GM19240 (cell line): Measurements from ENCODE around the gene NCAM2.
"Not testable (repeated sequence)": the region's sequence is repeated elsewhere in the genome, so short reads cannot be mapped to it uniquely, and the experiment has no call there.

Source experiments
- DNase-seq: peaks from one replicate; pipeline ENCODE4 v3.0.0; 2011; ENCODE audit warnings: low spot score; ENCODE audit not compliant: insufficient read length

NCAM2 gene

DNA sequence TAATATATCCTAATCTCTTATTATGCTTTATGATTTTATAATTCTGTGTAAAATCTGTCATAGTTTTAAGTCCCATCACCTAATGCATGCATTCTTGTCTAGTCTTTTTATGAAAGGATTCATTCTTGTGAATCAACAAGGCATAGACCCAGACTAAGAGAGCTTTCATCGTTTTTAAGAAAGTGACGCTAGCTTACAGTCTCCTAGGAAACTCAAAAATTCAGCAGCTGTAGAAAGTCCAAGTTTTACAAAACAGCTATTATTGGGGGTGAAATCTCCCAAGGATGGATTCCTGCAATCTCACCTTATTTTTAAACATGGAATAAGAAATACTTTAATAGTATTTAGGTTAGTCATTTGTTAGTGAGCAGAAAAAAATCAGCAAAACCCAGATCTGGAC lies 104.7 kb downstream of the NCAM2 start:
- DNase-seq: no peak

DNA sequence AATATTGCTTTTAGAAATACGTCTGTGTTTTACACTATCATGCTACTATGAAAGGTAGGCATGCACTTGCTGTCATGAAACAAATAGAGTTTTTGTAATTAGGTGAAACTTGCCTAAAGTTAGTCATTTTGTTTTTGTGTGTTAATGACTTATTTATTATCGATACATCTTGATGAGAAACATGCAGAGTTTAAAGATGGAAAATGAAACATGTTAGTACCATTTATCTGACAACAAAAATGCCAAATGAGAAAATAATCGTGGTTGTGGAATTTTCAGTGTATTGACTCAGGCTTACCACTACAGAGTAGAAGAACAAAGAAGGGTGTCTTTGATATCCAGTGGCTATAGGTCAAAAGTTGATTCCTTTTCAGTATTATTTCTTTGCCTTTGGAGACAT lies 105.5 kb downstream of the NCAM2 start:
- DNase-seq: no peak

DNA sequence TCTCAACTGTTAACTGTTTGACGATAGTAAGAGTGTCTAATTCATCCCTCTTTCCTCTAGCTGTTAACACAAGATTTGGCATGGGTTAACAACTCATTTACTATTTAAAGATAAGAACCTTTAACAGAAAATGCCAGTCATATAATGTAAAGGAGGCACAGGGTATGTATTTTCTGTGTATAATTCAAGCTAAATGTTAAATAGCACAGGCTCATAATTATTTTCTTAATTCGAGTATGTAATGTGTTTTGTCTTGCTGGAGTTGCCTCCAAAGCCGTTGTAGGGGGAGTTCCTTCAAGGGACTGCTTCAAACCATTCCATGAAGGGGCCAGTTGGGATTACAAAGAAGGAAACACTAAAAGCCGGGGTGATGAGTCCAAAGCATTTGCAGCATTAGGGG lies 111.5 kb downstream of the NCAM2 start:
- no peak for DNase-seq

DNA sequence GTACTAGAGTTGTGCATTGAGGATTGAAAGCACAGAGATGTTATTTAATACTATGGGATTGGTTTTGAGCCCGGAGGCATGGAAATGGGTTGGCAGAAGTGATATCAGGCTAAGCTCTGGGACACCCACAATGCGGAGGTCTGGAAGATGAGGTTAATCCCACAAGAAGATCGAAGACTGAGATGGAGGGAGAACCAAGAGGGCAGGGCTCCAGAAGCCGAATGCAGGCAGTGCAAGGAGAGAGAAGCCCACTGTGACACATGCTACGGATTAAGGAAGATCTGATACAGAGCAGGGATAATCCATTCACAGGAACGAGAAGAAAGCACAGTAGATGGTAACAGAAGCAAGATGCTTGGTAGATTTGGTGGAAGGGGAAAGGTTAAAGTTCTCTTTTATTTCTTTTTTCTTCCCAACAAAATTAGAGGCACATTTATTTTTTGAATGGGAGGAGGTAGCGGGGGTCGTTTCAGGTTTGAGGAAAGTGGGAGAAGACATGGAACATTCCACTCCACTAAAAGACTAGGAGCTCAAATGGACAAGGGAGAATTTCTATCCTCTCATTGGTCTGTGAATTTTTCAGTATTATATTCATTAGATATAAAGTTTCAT lies 113.2 kb downstream of the NCAM2 start:
- DNase-seq: no peak

DNA sequence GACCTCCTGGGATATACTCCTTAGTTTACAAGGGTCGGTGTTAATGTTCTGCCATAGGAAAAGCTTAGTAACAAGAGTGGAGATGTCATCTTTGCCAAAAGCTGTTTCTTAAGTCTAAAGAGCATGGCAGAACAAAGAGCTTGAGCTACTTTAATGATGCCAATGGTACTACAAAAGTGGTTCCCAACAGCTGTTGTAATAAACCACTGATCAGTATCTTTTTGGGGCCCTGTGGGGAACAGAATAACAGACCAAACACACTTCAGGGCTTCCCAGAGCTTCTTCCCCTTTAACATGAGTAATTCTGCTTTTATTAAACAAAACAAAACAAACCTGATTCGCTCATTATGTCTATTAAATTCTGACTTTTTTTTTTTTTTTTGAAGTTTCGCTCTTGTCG lies 116.3 kb downstream of the NCAM2 start:
- no peak for DNase-seq

DNA sequence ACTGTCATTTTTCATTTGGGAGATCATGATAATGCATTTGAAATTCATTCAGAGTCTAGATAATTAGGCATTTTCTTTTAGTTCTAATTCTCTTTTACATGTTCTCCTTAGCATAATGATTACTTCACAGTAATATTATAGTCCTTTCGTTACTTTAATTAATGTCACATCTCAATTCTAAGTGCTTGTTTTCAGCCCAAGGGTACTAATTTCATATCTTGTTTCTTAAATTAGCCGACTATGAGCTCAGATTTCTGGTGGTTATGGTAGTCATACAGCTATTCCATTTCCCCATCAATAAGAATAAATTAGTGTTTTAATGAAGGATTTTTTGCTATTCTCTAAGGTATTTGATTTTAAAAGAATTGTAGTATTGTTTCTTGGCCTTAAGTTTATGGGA lies 120.9 kb downstream of the NCAM2 start:
- DNase-seq: no peak

DNA sequence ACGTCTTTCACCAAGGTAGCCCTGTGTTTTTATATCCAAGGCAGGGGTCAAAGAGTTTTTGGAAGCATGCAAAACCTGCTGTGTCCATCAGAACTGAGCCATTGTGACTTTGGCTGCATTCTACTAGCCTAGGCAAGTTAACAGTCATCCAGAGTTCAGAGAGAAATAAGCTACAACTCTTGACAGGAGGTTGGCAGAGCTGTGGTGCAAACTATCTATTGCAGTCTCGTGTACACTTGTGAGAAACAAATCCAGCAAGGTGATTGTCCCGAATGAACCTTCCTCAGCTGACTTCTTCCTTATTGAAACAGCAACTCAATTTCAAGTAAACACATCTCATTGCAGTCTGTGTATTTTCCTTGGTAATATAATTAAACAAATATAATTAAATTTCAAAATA lies 124.5 kb downstream of the NCAM2 start:
- DNase-seq: no peak

DNA sequence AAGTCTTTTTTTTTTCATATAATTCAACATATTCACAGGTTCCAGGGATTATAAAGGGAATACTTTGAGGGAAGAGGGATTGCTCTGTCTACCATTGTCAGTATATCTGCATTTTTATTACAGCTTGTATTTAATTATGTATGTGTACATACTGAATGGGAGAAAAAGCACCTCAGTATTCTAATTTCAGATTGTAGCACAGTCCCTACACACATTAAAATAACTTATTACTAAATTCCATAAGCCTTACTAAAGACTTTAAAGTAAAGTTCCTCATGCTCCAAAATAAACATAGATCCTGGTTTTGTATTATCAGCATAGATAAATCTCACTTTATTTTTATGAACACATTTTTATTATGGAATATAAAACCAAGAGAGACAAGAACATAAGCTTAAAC lies 134.2 kb downstream of the NCAM2 start:
- no peak for DNase-seq

DNA sequence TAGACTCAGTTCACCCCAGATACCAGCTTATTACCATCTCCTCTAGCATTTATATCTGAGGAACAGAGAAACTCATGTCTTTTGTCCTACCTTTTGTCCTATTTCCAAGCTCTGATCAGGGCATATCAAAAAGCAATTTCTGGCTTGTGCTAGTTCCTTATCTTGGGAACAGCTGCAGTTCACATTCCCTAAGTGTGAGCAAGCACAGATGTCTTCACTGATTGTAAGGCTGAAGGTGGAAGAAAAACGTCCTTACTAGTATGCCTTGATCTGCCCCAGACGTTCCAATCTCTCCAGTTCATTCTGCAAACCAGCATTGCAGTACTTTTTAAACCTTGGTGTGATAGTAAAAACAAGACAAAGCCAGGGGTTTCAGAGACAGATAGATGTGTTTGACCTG lies 139.8 kb downstream of the NCAM2 start:
- no peak for DNase-seq

DNA sequence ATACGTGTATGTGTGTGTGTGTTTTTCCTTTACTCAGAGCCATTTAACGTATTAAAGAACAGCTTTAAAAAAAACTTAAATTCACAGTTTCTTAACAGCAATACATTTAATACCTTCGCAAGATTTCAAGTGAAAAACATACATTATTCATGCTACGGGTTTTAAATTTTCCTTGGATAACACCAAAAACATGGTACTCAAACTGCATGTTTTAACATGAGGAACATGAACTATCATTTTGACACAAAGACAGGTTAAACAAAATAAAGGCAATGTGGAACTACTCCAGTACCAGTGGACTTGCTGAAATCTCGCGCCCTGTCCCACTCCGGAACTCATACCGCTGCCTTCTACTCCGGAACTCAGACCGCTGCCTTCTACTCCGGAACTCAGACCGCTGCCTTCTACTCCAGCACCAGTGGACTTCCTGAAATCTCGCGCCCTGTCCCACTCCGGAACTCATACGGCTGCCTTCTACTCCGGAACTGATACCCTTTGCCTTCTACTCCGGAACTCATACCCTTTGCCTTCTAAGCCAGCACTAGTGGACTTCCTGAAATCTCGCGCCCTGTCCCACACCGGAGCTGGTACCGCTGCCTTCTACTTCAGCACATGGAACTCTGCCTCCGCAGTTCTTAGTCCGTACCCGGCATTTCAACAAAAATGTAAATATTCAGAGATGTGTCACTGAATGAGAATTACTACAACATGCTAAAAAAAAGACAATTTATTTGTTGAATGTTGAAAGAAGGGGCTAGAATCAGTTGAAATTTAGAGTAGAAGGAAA lies 148.6 kb downstream of the NCAM2 start:
- DNase-seq: no peak

DNA sequence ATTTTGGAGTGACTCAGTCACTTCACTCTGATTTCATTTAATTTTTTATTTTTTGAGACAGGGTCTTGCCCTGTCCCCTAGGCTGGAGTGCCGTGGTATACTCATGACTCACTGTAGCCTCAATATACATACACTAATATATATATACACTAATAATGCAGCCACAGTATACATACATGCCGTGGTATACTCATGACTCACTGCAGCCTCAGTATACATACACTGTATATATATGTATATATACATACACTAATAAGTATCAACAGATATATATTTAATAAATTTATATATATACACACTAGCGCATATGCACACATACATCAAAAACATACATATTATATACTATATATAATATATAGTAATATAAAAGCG lies 149.2 kb downstream of the NCAM2 start:
- DNase-seq: no peak

DNA sequence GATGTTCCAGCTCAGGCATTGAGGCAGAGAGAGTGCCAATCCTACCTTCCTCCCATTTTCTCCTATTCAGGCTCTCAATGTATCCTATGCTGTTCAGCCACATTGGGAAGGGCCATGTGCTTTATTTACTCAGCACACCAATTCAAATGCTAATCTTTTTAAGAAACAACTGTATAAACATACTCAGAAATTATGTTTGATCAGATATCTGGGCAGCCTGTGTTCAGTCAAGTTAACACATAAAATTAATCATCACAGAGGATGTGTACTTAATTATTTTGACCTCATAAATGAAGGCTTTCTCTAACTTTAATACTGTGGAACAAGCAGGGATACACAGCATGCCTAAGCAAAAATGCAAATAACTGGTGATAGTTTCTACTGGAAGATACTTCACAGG lies 149.8 kb downstream of the NCAM2 start:
- DNase-seq: no peak

DNA sequence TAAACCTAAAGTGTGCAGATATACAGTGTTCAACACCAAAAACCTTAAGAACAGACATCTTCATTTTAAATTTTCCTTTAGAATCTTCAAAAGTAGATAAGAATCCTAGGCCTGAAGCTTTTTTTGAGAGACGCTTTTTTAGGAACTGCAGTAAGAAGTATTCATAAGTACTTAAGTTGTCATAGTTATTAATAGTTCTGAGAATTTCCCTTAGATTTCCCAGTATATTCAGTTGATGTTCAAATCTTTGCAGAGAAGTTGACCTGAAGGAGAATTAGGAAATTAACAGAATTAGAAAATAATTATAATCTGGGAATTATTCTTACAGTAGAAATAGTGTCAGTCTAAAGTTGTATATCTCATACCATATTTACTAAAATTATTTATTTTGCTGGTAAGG lies 150.3 kb downstream of the NCAM2 start:
- DNase-seq: no peak

DNA sequence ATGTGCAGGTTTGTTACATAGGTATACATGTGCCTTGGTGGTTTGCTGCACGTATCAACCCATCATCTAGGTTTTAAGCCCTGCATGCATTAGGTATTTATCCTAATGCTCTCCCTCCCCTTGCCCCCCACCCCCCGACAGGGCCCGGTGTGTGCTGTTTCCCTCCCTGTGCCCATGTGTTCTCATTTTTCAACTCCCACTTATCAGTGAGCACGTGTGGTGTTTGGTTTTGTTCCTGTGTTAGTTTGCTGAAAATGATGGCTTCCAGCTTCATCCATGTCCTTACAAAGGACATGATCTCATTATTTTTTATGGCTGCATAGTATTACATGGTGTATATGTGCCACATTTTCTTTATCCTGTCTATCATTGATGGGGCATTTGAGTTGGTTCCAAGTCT lies 151.2 kb downstream of the NCAM2 start:
- not testable (repeated sequence) for DNase-seq

DNA sequence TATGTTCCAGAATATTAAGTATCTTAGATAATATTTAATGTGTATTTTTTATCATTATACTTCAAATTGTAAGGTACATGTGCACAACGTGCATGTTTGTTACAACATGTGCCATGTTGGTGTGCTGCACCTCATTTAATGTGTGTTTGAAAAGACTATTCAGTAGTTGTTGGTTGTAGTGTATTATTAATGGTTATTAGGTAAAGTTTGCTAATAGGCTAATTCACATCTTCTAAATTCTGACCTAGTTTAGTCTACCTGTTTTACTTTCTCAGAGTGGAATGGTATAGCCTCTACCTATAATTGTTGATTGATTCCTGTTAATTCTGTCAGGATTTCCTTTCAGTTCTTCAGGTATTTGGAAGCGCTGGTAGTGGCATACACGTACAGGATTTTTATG lies 153.0 kb downstream of the NCAM2 start:
- no peak for DNase-seq

DNA sequence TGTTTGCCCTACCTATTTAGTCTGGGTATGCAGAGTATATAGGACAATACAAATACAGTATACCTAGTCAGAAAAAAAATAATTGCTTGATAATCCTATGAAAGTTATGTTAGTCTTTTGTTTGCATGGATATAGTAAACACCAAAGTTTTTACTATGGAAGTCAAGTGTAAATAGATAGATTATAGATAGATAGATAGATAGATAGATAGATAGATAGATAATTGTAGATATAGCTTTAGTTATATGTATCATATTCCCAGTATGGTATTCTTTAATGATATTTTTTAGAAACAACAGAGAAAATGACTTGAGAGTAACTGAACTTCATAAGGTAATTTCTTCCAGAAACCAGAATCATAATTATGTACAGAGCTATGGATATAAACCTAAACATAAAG lies 158.2 kb downstream of the NCAM2 start:
- DNase-seq: no peak

DNA sequence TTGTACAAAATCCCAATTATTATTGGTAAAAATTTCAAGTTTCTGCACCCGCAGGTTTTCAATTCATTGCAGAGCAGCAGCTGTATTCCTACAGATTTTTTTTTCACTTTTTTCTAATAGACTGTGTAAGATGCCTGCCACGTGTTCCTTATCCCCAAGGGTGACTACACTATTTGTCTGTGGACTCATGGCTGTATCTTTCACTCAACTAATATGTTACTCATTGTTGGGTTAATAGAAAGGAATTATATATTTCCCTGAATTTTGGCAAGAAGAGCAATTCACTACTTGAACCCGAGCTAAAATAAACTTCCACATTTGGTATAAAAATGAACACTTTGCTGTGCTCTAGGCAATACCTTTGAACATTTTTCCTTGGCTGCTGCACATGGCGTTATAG lies 158.7 kb downstream of the NCAM2 start:
- DNase-seq: no peak

DNA sequence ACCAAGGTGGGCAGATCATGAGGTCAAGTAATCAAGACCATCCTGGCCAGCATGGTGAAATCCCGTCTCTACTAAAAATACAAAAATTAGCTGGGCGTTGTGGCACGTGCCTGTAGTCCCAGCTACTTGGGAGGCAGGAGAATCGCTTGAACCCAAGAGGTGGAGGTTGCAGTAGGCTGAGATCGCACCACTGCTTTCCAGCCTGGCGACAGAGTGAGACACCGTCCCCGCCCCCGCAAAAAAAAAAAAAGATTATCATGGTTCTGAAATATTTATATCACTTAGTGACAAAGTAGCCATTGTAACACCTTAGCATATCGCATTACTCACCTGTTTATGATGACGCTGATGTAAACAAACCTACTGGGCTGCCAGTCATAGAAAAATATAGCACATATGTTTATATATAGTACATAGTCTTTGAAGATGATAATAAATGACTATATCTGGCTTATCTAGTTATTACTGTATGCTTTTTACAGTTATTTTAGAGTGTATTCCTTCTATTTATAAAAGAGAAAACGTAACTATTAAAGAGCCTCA lies 160.2 kb downstream of the NCAM2 start:
- DNase-seq: no peak

DNA sequence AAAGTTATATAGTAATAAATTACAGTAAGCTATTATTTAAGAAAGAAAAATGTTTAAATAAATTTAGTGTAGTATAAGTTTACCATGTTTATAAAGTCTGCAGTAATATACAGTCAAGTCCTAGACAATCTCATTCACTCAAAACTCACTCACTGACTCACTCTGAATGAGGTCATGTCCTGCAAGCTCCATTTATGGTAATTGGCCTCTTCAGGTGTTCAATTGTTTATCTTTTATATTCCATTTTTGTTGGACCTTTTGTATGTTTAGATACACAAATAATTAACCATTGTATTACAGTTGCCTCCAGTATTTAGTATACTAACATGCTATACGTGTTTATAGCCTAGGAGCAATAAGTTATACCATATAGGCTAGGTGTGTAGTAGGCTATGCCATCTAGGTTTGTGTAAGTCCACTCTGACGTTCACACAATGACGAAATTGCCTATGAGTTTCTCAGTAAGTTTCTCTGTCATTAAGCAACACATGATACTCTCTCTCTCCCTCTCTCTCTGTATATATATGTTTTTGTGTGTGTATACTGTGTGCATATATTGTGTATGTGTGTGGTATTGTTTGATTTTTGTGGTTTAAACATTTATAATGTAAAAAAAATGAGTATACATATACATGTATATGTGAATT lies 161.2 kb downstream of the NCAM2 start:
- DNase-seq: no peak

DNA sequence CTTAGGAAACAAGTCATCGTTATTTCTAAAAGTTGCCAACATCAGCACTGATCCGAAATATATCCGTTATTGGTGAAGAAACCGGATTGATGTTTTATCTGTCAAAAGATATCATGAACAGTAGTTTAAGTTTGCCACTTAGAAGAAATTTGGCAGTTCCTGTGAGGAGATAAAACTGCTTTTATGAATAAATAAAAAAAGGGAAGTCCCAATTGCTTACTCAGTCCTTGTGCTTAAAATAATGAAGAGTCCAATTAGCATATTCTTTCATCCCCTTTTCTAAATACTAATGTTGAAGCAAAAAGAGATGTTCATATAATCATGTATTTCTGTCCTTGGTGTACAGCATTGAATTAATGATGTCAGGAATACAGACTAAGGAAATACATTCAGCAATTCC lies 164.6 kb downstream of the NCAM2 start:
- DNase-seq: no peak

DNA sequence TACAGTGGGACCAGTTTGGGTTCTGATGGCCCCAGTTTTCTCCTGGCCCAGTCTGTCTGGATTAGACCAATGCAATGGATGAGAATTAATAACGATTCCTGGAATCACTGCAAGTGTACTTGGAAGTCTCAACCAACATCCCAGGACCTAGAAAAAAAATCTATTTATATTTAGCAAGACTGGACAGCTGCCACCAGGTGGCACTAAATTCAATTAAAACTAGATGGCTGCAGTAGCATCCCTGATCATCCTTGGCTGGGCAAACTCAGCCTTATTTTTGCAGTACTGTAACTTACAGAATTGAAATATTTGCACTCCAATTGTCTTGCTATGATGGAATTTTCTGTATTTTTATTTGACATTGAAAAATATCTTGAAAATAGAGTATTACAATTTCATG lies 165.7 kb downstream of the NCAM2 start:
- no peak for DNase-seq

DNA sequence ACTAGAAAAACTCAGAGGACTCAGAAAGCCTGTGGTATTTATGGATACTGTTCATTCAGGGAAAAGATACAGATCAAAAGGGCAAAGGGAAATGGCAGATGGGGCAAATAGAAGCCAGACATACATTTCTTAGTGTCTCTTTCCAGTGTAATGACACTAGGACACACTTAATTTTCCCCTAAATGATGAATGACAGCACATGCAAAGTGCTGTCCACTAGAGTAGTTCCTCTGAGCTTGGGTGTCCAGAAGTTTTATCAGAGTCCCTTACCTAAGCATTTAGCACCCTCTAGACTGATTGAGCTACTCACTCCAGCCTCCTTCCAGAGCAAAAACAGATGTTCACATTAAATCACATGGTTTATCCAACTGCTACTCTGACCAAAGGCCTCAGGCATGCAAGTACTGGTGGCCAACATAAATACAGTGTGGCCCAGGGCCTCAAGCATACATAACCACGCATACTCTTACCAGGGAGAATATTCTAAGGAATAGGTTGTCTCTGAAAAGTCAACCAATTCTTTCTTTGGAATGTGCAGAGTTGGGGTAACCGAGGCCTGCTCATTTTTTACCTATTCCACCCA lies 166.9 kb downstream of the NCAM2 start:
- no peak for DNase-seq
